ENCODE data around the gene PLIN1.
A peak's percentile ranks its signal among the peaks of the same experiment; 100 is the strongest.

Gene PLIN1

DNA sequence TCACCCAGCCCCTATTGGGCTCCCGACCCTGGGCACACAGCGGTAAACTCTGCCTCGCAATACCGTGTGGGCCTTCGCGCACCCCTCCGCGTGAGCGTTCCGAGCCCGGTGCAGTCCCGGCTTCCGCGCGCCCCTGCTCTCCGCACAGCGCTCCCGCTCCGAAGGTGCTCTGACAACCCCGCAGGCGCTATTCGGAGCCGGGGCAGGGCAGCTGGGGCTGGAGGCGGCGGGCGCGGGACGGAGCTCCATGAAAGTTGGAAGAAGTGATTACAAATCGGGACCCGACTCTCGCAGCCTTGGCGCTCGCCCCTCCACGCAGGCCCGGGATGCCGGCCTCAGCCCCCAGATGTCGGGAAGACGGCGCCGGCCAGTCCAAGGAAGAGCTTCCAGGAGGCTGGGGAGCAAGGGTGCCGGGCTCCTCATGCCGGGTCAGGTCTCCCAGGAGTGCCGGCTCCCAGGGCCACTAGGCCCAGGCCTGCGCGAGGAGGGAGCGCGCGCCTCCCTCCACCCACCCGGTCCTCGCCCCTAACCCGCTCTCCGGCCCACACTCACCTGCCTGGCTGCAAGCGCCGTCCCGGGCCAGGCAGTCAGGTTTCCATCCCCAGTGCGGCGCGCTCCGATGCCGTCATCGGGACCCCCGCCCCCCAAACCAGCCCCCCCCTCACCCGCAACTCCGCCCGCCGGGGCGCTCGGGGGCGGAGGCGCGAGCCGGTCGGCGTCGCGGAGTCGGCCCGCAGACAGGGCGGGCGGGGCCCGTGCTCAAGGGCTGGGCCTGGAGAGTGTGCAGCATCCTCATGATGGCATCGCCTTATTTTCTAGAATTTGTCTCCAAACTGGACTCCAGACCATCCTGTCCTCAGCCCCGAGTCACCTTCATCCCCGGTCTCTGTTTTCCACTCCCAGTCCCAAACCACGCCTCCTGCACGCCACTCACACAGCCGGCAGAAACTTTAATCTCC is 24.0 kb downstream of the PLIN1 start, which contains the start of gene KIF7:
KIF7 (minus strand) TSS at position 621 of the 959 bp plus-strand sequence. CDS start 2,537 bp downstream, outside the sequence.
- DNase-seq (ENCODE audit: extremely low read depth, insufficient read length): no peak
- TF ChIP-seq, protein P1, sequence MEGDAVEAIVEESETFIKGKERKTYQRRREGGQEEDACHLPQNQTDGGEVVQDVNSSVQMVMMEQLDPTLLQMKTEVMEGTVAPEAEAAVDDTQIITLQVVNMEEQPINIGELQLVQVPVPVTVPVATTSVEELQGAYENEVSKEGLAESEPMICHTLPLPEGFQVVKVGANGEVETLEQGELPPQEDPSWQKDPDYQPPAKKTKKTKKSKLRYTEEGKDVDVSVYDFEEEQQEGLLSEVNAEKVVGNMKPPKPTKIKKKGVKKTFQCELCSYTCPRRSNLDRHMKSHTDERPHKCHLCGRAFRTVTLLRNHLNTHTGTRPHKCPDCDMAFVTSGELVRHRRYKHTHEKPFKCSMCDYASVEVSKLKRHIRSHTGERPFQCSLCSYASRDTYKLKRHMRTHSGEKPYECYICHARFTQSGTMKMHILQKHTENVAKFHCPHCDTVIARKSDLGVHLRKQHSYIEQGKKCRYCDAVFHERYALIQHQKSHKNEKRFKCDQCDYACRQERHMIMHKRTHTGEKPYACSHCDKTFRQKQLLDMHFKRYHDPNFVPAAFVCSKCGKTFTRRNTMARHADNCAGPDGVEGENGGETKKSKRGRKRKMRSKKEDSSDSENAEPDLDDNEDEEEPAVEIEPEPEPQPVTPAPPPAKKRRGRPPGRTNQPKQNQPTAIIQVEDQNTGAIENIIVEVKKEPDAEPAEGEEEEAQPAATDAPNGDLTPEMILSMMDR (IDR thresholded peaks at IDR 0.05; ENCODE audit: insufficient read depth, low read length, poor library complexity, severe bottlenecking): no peak
- H3K4me3 ChIP-seq (replicated peaks; ENCODE audit: low read depth, low read length): peak within 1 kb of the TSS; percentile 59
- no peaks in the 10 kb centered on the region; the same call in none of the 2 replicates for H3K27me3 ChIP-seq (replicated peaks; ENCODE audit: control insufficient read depth, insufficient read depth, low read length)
- no peaks in the 10 kb centered on the region for H3K36me3 ChIP-seq (ENCODE audit: control insufficient read depth, insufficient read depth, low read length)

DNA sequence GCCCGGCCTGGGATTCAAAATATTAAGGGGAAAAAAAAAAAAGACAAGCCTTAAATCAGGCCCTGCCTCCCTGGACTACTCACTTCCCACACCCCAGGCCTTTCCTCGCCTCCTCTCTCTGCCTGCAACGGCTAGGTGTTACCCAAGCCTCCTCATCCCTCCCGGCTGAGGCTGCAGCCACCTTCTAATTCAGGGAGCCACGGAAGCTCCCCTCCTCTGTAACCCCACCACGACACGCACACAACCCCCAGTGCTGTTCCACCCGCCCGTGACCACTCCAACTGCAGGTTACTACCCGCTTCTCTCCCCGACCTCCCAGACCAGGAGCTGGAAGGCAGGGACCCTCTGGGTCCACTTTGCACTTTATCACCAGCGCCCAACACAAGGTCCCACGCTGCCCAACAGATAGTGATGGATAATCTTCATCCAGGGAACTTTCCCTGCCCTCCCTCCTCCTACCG is 24.8 kb downstream of the PLIN1 start:
- Histone ChIP-seq H3K4me3 (replicated peaks; ENCODE audit: low read depth, low read length) (peak overlapping the region; percentile 59; the same call in 1 of the 2 replicates), H3K36me3 (ENCODE audit: control insufficient read depth, insufficient read depth, low read length) (no peaks in the 10 kb centered on the region), H3K27me3 (replicated peaks; ENCODE audit: control insufficient read depth, insufficient read depth, low read length) (no peaks in the 10 kb centered on the region; the same call in none of the 2 replicates)
- TF ChIP-seq, protein P1 (IDR thresholded peaks at IDR 0.05; ENCODE audit: insufficient read depth, low read length, poor library complexity, severe bottlenecking): no peak
- no peak for DNase-seq (ENCODE audit: extremely low read depth, insufficient read length)

DNA sequence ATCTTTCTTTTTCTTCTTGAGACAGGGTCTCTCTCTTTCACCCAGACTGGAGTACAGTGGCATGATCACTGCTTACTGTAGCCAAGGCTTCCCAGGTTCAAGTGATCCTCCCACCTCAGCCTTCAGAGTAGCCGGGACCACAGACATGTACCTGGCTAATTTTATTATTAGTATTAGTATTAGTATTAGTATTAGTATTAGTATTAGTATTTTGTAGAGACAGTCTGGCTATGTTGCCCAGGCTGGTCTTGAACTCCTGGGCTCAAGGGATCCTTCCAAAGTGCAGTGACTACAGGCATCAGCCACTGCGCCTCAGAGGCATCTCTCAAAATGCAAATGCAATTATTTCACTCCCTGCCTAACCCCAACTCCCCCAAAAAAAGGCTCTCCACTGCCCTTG is 25.6 kb downstream of the PLIN1 start:
- no peak for DNase-seq (ENCODE audit: extremely low read depth, insufficient read length)
- TF ChIP-seq, protein P1 (IDR thresholded peaks at IDR 0.05; ENCODE audit: insufficient read depth, low read length, poor library complexity, severe bottlenecking): no peak
- H3K4me3 ChIP-seq (replicated peaks; ENCODE audit: low read depth, low read length): no peak overlapping the region
- no peaks in the 10 kb centered on the region; the same call in none of the 2 replicates for H3K27me3 ChIP-seq (replicated peaks; ENCODE audit: control insufficient read depth, insufficient read depth, low read length)
- H3K36me3 ChIP-seq (ENCODE audit: control insufficient read depth, insufficient read depth, low read length): no peaks in the 10 kb centered on the region

DNA sequence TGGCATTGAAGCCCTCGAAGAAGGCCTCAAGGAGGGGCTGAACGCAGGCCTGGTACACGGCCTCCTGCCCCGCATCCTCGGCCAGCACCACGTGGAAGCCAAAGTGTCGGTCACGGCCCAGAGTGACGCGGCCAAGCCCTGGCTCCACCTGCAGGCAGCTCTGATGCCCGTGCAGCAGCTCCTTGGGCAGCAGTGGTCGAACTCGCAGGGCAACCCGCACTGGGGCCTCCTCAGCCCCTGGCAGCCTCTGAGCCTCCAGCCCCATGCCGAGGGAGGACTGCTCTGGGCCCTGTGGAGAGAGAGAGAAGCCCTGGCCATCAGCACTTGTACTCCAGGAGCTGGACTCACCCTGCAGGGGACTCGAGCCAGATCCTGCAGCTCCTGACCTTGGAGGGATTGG is 26.5 kb downstream of the PLIN1 start:
- no peak for DNase-seq (ENCODE audit: extremely low read depth, insufficient read length)
- Histone ChIP-seq H3K36me3 (ENCODE audit: control insufficient read depth, insufficient read depth, low read length) (no peaks in the 10 kb centered on the region), H3K27me3 (replicated peaks; ENCODE audit: control insufficient read depth, insufficient read depth, low read length) (no peaks in the 10 kb centered on the region; the same call in none of the 2 replicates), H3K4me3 (replicated peaks; ENCODE audit: low read depth, low read length) (no peak overlapping the region)
- TF ChIP-seq, protein P1 (IDR thresholded peaks at IDR 0.05; ENCODE audit: insufficient read depth, low read length, poor library complexity, severe bottlenecking): no peak

DNA sequence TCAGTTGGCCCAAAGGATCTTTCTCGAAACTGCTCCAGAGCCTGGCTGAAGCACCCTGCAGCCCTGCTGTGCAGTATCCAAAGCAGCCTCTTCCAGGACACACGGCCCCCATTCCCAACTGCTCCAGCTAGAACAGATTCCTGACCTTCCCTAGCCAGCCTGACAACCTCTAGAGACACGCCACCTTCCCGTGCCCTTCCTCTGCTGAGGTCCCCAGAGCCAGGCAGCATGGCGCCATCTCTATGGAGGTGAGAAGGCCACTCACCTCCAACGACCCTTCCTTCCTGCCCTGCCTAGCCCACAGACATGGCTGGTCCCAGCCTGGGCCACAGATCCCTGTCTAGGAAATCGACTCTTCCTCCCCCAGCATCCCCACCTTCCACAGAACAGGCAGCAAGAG is 27.0 kb downstream of the PLIN1 start:
- Histone ChIP-seq H3K27me3 (replicated peaks; ENCODE audit: control insufficient read depth, insufficient read depth, low read length) (no peaks in the 10 kb centered on the region; the same call in none of the 2 replicates), H3K36me3 (ENCODE audit: control insufficient read depth, insufficient read depth, low read length) (no peaks in the 10 kb centered on the region), H3K4me3 (replicated peaks; ENCODE audit: low read depth, low read length) (no peak overlapping the region)
- TF ChIP-seq, protein P1 (IDR thresholded peaks at IDR 0.05; ENCODE audit: insufficient read depth, low read length, poor library complexity, severe bottlenecking): no peak
- no peak for DNase-seq (ENCODE audit: extremely low read depth, insufficient read length)

All from GM06990 (cell line).